Neural progenitor cell (in vitro differentiated cells): ENCODE data around the gene LIMK2.

ENCODE experiments used
- CTCF ChIP-seq: fragments of 200-600 bp; sonication (generic); IDR thresholded peaks from 2 replicates; pipeline ENCODE4 v1.5.1; 2017; ENCODE audit warnings: antibody characterized with exemption, mild to moderate bottlenecking
- EZH2 ChIP-seq: fragments of 200-600 bp; sonication (generic); IDR thresholded peaks from 2 replicates; pipeline ENCODE4 v1.6.1; 2017; ENCODE audit warnings: antibody characterized with exemption, mild to moderate bottlenecking, moderate library complexity
- EZH2phosphoT487 ChIP-seq: fragments of 200-600 bp; sonication (generic); IDR thresholded peaks from 2 replicates; pipeline ENCODE4 v1.6.1; 2017; ENCODE audit warnings: antibody characterized with exemption

- TF ChIP-seq CTCF (no peak), EZH2phosphoT487 (no peak), EZH2 (no peak)
These were observed 11.7 kb downstream of the LIMK2 start for GRCh38 chr22:31223786-31224191.
